NCI-H2029 treated with DMSO at 0.1 percent for 48 hours (cell line): Measurements from ENCODE around the gene DOCK9.

Experiments used
- DNase-seq: peaks from one replicate; lab custom pipeline; 2025; lab: John Stamatoyannopoulos, UW

Gene DOCK9

GRCh38 chr13:98977568-98978265, at the start of gene DOCK9:
Gene DOCK9, minus strand, starts transcription at chr13:98978064. Its CDS starts 155 bp downstream, at chr13:98977909.
- no peak for DNase-seq

- no peak for DNase-seq
Measured at GRCh38 chr13:99027260-99027659, 49.4 kb upstream of the DOCK9 start.

GRCh38 chr13:99022941-99023340, 45.1 kb upstream of the DOCK9 start:
- no peak for DNase-seq

- DNase-seq = no peak
Measured at GRCh38 chr13:99018418-99019180, 40.7 kb upstream of the DOCK9 start.

GRCh38 chr13:99015606-99016490, 38.0 kb upstream of the DOCK9 start:
- no peak for DNase-seq

GRCh38 chr13:99014522-99014921, 36.7 kb upstream of the DOCK9 start:
- DNase-seq = no peak

- DNase-seq = no peak
Measured at GRCh38 chr13:99013951-99014350, 36.1 kb upstream of the DOCK9 start.

GRCh38 chr13:99012539-99012938, 34.7 kb upstream of the DOCK9 start:
- DNase-seq = no peak

- DNase-seq = no peak
Measured at GRCh38 chr13:99009987-99010551, 32.2 kb upstream of the DOCK9 start.

GRCh38 chr13:99008577-99008976, 30.7 kb upstream of the DOCK9 start:
- no peak for DNase-seq

GRCh38 chr13:99007414-99007986, 29.6 kb upstream of the DOCK9 start:
- no peak for DNase-seq

GRCh38 chr13:99005609-99006008, 27.7 kb upstream of the DOCK9 start:
- DNase-seq = no peak

- DNase-seq = no peak
Measured at GRCh38 chr13:99004978-99005377, 27.1 kb upstream of the DOCK9 start.

- DNase-seq = no peak
Measured at GRCh38 chr13:99003851-99004471, 26.1 kb upstream of the DOCK9 start.

- DNase-seq = no peak
Measured at GRCh38 chr13:99003186-99003585, 25.3 kb upstream of the DOCK9 start.

- no peak for DNase-seq
Measured at GRCh38 chr13:99002172-99002710, 24.4 kb upstream of the DOCK9 start.

- DNase-seq = no peak
Measured at GRCh38 chr13:99000137-99000536, 22.3 kb upstream of the DOCK9 start.

- DNase-seq = no peak
Measured at GRCh38 chr13:98999639-98999952, 21.7 kb upstream of the DOCK9 start.

GRCh38 chr13:98998831-98999638, 21.2 kb upstream of the DOCK9 start:
- no peak for DNase-seq
